ENCODE data around the gene SEC14L5.
A peak's percentile ranks its signal among the peaks of the same experiment; 100 is the strongest.
"Not testable (repeated sequence)": the region's sequence is repeated elsewhere in the genome, so short reads cannot be mapped to it uniquely, and the experiment has no call there.

Gene SEC14L5

GRCh38 chr16:4954714-4955113 lies 3.4 kb upstream of the SEC14L5 start:
- DNase-seq (ENCODE audit: low spot score): no peak

GRCh38 chr16:4957420-4957719 lies 760 bp upstream of the SEC14L5 start:
- DNase-seq (ENCODE audit: low spot score): no peak

GRCh38 chr16:4958510-4959438 lies 644 bp downstream of the SEC14L5 start:
- DNase-seq (ENCODE audit: low spot score): no peak

- DNase-seq (ENCODE audit: low spot score): no peak
These were observed 2.4 kb downstream of the SEC14L5 start for GRCh38 chr16:4960579-4960978.

DNA sequence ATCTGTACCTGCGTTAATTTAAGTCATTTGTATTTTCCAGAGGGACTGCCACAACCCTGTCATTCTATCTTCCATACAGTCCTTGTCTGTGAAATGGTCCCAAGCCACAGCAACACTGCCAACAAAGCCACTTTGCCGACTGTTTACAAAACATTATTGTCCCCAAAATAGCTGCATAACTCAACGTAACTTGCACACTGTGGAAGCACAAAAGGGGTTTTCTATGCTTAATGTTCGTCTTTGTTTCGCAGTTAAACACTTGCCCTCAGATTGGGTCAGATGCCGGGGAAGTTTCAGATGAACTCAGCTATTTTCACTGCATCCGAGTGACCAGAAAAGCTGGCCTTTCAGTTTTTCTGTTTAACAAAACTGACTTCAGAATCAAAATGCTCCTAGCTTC lies 4.6 kb downstream of the SEC14L5 start:
- peak; percentile 99 for DNase-seq (ENCODE audit: low spot score)

- DNase-seq (ENCODE audit: low spot score): not testable (repeated sequence)
These were observed 5.4 kb downstream of the SEC14L5 start for GRCh38 chr16:4963527-4963926.

GRCh38 chr16:4966736-4967453 lies 8.8 kb downstream of the SEC14L5 start:
- no peak for DNase-seq (ENCODE audit: low spot score)

DNA sequence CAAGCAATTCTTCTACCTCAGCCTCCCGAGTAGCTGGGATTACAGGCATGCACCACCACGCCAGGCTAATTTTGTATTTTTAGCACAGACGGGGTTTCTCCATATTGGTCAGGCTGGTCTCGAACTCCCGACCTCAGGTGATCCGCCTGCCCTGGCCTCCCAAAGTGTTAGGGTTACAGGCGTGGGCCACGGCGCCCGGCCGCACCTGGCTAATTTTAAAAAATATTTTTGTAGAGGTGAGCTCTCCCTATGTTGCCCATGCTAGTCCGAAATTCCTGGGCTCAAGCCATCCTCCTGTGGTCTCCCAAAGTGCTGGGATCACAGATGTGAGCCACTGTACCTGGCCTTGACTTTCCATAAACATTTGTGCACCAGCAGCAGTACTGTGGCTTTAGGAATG lies 10.1 kb downstream of the SEC14L5 start:
- DNase-seq (ENCODE audit: low spot score): not testable (repeated sequence)

GRCh38 chr16:4968879-4969483 lies 10.9 kb downstream of the SEC14L5 start:
- no peak for DNase-seq (ENCODE audit: low spot score)

GRCh38 chr16:4970010-4970409 lies 11.9 kb downstream of the SEC14L5 start:
- DNase-seq (ENCODE audit: low spot score): no peak

- DNase-seq (ENCODE audit: low spot score): peak; percentile 95
These were observed 14.9 kb downstream of the SEC14L5 start for GRCh38 chr16:4972938-4973587.

- DNase-seq (ENCODE audit: low spot score): no peak
These were observed 17.9 kb downstream of the SEC14L5 start for GRCh38 chr16:4976079-4976478.

GRCh38 chr16:4976611-4977145 lies 18.5 kb downstream of the SEC14L5 start:
- DNase-seq (ENCODE audit: low spot score): no peak

- DNase-seq (ENCODE audit: low spot score): no peak
These were observed 21.0 kb downstream of the SEC14L5 start for GRCh38 chr16:4979164-4979563.

DNA sequence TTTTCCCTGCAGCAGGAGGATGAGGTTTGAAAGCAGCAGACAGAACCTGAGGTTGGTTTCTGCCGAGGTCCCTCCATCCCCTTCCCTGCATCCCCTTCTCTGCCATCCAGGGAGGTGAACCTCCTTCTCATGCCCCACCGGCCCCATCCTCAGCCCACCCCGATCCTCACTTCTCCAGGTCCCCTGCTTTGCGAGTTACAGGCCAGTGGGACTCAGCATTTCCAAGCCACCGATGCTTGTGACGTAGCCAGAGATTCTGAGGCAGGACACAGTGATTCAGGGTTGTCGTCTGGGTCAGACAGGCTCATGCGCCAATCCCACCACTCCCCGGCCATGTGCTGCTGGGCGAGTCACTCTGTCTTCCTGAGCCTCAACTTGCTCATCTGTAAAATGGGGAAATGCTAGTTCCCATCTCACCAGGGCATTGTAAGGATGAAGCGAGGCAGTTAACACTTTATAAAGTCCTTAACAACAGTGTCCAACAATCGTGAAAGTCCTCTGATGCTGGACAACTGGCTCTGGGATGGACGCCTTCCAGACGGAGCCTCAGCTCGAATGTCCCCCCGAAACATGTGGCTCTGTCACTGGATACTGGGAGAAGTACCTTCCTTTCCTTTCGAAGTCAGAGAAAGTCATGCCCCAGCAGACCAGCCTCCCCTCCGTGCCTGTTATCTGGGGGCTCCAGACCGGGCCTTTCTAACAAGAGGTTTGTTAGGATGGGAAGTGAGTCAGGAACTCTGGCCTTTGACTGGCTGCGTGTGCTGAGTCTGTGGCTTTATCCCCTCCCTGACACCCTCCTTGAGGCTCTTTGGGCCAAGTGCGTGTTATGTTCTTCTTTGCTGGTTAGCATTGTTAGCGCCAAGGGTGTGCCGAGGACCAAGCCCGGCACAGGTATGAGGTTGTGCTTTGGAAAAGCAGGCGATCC lies 21.9 kb downstream of the SEC14L5 start:
- no peak for DNase-seq (ENCODE audit: low spot score)

- DNase-seq (ENCODE audit: low spot score): no peak
These were observed 22.6 kb downstream of the SEC14L5 start for GRCh38 chr16:4980691-4981090.

DNA sequence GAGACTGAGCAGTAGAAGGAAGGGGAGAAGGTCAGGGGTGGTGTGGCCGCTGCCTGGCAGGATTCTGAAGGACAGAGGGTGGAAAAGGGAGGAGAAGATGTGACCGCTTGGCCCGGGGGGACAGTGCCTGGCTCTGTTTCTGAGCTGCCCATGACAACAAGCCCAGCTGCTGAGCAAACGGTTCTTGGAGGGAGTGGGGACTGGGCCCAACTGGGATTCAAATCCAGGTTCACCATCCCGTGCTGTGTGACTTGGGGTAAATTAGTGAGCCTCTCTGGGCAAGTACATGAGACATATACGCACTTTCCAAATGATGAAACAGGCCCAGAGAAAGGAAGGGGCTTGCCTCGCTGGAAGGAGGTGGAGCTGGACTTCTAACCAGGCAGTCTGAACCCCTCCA lies 23.3 kb downstream of the SEC14L5 start:
- no peak for DNase-seq (ENCODE audit: low spot score)

GRCh38 chr16:4982056-4982867 lies 24.1 kb downstream of the SEC14L5 start:
- no peak for DNase-seq (ENCODE audit: low spot score)

DNA sequence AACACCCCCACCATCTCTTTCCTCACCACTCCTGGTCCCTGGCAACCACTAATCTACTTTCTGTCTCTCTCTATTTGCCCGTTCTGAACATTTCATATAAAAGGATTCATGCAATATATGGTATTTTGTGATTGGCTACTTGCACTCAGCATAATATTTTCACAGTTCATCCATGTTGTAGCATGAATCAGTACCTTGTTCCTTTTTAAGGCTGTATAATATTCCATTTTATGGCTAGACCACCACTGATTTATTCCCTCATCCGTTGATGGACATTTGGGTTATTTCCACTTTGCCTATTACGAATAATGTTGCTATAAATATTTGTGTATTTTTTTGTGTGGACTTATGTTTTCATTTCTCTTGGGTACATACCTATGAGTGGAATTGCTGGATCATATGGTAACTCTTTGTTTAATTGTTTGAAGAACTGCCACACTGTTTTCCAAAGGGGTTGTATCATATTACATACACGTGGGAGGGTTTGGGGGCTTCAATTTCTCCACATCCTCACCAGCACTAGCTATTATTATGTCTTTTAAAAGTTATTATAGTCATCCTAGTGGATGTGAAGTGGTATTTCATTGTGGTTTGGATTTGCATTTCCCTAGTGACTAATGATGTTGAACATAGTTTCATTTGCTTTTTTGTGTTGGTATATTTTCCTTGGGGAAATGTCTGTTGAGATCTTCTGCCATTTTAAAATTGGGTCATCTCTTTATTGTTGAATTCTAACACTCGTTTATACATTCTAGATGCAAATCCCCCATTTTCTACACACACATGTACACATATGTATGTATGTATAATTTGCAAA lies 26.3 kb downstream of the SEC14L5 start:
- DNase-seq (ENCODE audit: low spot score): no peak
